ENCODE results near the gene SCAF8. TPM values are rescaled to one million over a fixed set of nuclear protein-coding genes. Genes with fewer than 3 reads are reported as not detected.
A peak's percentile ranks its signal among the peaks of the same experiment; 100 is the strongest.
"Not testable (repeated sequence)": the region's sequence is repeated elsewhere in the genome, so short reads cannot be mapped to it uniquely, and the experiment has no call there.

Gene SCAF8
- polyA plus RNA-seq, 1 donor = 65.7 TPM

DNA sequence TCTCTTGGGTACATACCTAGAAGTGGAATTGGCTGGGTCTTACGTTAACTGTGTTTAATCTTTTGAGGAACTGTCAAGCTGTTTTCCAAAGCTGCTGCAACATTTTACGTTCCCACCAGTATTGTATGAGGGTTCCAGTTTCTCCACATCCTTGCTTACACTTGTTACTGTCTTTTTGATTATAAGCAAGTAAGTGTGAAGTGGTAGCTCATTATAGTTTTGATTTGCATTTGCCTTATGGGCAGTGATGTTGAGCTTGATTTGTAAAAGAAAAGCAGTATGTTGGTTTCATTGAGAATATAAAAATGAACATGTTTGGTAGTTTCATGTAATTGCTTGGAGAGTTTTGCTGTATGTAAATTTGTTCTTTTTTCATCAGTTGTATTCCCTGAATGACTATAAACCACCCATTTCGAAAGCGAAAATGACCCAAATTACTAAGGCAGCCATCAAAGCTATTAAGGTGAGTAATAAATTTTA is 40.4 kb downstream of the SCAF8 start:
- DNase-seq = no peak

DNA sequence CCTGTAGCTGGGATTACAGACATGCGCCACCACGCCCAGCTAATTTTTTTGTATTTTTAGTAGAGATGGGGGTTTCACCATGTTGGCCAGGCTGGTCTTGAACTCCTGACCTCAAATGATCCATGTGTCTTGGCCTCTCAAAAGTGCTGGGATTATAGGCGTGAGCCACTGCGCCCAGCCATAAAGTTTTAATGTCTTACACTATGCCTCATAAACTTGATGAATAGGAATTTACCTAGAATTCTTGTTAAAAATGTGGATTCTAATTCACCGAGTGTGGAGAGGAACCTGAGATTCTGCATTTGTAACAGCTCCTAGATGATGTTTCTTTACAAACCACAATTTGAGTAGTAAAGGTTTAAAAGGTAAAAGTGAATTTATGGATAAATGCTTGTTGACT is 45.9 kb downstream of the SCAF8 start:
- DNase-seq = not testable (repeated sequence)

DNA sequence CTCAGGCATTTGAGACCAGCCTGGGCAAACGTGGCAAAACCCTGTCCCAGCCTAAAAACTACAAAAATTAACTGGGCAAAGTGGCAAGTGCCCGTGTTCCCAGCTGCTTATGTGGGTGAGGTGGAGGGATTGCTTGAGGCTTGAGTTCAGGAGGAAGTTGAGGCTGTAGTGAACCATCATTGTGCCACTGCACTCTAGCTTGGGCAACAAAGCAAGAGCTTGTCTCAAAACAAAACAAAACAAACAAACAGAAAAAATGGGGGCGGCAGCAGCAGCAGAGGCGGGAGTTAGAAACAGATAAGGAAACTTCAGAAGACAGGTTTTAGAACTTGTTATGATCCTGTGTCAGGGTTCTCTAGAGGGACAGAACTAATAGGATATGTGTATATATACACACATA is 49.0 kb downstream of the SCAF8 start:
- DNase-seq = no peak

DNA sequence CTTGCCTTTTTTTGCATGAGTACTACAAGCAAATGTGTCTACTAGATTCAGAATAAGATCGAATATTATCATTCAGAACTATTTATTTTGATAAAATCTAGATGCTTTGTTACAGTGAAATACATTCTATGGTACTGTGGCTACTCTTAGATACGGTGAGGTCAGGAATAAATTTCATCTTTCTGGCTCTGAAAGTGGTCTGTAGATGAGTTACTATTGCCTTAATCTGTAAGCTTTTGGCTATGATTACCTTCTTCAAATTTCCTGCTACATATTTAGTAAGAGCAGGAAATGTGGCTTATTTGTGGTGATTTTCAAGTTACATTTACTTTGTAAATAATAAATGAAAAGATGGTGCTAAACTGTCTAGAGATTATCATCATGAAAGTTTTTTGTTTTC is 50.0 kb downstream of the SCAF8 start:
- DNase-seq = no peak

DNA sequence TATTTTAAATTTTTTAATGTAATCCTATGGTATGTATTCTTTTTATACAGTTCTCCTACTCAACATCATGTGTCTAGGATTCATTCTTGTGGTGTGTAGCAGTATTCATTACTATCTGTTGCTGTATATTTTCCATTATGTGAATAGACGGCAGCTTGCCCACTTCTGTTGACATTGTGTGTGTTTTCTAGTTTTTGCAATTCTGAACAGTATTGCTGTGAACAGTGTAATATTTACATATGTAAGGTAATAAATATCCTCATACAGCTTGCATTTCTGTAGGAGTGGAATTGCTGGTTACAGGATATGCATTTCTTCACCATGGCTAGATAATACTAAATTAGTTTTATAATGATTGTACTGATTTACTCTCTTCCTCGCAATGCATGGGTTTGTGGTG is 51.9 kb downstream of the SCAF8 start:
- DNase-seq = no peak

DNA sequence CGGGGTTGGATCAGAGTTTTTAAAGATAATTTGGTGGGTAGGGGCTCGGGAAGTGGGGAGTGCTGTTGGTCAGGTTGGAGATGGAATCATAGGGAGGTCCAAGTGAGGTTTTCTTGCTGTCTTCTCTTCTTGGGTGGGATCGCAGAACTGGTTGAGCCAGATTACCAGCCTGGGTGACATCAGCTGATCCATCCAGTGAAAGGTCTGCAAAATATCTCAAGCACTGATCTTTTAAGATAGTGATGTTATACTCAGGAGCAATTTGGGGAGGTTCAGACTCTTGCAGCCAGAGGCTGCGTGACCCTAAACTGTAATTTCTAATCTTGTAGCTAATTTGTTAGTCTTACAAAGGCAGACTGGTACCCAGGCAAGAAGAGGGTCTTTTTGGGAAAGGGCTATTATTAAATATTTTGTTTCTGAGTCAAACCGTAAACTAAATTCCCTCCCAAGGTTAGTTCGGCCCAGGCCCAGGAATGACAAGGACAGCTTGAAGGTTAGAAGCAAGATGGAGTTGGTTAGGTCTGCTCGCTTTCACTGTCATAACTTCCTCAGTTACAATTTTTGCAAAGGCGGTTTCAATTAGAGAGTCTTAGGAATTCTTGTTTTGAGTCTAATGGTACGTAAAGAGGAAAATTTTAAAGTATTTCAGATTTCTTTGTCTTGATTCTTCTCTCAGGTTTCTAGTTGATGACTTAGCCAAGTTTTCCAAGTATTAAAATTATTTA is 53.1 kb downstream of the SCAF8 start:
- DNase-seq = no peak

DNA sequence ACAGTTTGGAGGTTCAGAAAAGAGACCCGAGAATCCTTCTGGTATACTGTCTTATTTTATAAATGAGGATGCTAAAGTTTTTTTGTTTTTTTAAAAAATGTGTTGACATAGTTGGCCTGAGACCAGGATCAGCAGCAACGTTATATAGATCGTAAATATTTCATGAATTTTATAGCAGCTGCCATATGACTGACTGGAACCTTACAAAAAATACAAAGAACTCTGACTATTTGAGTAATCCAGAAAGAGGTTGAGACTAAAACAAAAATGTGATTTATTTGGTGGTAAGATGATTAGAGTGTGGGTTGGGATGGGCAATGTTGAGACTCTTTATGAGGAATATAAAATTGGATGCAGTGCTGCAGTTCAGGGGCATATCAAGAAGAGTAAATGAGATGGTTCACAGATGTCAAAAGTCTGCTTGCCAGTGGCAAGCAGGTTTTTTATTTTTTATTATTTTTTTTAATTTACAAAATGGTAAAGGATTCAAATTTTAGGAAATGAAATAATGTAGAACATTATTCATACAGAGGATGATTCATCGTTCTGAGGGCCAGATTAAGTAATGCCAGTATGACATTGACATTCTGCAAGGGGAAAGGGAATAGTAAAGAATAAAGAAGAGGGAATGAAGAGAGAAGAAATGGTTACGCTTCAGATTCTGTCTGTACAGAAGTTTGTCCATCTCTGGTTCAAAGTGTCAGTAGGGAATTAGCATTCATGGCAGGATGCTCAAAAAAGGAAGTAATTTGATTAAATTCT is 58.5 kb downstream of the SCAF8 start:
- DNase-seq = peak; percentile 10

DNA sequence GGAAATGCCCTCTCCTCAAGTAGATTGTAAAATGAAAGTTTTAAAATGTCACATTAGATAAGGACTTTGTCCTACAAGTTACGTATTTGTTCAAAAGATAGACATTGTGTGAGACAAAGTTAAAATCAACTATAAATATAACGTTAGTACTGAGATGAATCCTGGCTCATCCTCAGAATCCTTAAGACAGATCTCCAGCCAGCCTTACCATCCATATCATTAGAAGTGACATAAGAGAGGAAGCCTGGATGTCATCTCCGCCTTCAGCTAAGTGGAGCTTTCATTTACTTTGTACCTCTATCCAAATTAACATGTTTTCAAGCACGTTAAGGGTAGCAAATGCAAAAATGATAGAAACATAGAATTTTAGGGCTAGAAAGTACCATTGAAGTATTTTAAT is 59.1 kb downstream of the SCAF8 start:
- DNase-seq = no peak

DNA sequence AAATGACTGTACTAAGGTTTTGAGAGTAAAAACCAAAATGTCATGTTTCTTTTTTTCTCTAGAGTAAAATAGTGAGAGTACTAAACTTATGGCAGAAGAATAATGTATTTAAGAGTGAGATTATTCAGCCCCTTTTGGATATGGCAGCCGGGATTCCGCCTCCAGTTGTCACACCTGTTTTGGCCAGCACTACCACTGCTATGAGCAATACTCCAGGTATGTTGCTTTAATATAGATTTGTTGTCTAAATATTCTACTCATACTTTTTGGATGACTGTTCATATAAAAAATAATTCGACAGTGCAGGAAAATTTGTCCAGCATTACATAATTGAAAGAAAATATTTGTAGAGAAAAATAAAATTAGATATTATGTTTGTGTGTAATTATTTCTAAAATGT is 59.5 kb downstream of the SCAF8 start:
- DNase-seq = no peak

DNA sequence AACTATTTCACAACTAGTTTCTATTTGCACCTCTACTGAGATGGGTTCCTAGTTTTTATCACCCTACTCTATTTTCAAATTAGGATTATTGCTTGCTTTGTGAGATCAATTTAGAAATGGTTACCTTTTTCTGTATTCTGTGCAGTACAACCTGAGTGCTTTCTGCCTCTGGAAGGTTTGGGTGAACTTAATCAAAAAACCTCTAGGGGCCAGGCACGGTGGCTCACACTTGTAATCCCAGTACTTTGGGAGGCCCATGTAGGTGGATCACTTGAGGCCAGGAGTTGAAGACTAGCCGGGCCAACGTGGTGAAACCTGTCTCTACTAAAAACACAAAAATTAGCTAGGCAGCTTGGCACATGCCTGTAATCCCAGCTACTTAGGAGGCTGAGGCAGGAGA is 63.3 kb downstream of the SCAF8 start:
- no peak for DNase-seq

DNA sequence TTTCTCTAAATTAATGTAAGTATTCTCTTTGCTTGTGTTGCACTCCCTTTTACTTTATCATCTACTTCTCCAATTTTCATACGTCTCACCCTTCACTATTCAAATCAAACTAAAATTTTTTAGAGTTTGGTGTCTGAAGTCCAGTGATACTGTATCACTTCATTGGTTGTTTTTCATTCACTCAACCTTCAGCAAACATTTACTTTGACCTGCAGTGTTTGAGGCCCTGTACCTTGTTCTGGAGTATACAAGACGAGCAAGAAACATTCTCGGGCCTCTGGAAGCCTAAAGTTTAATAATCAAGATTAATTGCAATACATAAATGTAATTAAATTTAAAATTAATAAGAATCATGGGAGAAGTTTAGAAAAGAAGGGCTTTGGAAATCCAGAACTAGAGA is 64.6 kb downstream of the SCAF8 start:
- no peak for DNase-seq

DNA sequence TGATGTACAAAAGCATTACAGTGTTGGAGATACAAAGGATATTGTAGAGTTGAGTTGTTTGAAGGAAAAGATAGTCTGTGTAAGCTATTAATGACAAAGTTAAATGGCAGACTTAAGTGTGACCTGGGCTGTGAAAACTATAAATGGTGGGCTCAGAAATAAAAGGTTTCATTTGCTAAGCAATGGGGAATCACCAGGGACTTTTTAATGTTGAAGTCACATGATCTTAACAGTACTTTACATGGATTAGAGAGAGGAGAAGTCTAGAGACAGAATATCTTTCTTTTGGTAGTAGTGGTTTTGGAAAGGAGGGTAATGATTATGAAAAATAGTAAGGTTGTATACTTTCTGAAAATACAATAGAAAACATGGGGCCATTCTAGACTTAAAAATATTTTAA is 67.1 kb downstream of the SCAF8 start:
- DNase-seq = no peak

DNA sequence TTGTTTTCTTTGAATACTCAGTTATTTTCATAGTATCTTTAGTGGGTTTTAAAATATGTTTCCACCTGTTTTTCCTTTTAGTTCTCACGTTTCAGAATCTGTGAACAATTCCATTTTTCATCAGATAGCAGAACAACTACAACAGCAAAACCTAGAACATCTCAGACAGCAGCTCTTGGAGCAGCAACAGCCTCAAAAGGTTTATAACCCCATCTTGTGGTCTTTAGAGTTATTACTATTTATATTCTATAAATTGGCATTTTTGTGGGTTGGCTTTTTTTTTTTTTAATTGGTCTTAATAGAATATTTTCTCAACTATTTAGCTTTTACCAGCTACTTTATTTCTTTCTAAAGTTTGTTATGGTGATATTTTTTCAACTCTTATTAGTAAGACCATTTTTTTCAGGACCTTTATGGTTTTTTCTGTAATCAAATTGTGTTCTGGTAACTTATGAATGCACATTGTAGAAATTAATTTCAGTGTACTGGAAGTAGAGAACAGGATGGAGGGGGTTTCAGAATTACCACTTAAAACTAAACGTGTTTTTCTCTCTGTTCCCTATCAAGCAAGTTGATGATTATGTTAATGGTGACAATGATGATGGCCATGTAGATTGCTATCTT is 72.2 kb downstream of the SCAF8 start:
- DNase-seq = peak; percentile 10

DNA sequence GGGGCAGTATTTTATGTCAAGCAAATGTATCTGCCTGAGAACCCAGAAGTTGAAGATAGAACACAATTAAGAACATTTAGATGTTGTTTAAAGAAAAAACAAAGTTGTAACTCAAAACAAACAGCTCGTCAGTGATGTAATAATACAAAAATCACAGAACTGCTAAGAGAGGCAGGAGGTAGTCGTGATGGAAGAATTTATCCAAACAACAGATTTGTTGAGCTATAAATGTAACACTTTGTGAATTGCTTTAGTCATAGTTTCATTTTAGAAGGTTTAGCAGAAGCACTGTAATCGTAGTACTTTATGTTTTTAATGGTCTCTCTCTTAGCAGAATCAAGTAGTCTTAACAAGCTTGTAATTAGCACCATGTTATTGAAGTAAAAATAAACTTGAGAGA is 73.6 kb downstream of the SCAF8 start:
- DNase-seq = no peak

DNA sequence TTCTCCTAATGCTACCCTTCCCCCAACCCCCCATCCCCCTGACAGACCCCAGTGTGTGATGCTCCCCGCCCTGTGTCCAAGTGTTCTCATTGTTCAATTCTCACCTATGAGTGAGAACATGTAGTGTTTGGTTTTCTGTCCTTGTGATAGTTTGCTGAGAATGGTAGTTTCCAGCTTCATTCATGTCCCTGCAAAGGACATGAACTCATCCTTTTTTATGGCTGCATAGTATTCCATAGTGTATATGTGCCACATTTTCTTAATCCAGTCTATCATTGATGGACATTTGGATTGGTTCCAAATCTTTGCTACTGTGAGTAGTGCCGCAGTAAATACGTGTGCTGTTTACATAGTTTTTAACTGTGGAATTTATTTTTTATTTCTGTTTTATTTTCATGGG is 78.4 kb downstream of the SCAF8 start:
- not testable (repeated sequence) for DNase-seq

DNA sequence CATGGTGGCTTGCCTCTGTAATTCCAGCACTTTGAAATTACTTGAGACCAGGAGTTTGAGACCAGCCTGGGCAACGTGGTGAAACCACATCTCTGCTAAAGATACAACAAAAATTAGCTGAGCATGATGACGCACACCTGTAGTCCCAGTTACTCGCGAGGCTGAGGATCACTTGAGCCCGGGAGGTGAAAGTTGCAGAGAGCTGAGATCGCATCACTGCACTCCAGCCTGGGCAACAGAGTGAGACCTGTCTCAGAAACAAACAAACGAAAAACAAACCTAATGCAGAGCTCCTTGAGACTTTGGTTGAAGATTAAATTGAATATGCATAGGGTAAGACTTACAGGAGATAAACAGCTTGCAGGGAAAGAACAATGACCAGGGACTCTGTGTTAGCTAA is 80.8 kb downstream of the SCAF8 start:
- no peak for DNase-seq

DNA sequence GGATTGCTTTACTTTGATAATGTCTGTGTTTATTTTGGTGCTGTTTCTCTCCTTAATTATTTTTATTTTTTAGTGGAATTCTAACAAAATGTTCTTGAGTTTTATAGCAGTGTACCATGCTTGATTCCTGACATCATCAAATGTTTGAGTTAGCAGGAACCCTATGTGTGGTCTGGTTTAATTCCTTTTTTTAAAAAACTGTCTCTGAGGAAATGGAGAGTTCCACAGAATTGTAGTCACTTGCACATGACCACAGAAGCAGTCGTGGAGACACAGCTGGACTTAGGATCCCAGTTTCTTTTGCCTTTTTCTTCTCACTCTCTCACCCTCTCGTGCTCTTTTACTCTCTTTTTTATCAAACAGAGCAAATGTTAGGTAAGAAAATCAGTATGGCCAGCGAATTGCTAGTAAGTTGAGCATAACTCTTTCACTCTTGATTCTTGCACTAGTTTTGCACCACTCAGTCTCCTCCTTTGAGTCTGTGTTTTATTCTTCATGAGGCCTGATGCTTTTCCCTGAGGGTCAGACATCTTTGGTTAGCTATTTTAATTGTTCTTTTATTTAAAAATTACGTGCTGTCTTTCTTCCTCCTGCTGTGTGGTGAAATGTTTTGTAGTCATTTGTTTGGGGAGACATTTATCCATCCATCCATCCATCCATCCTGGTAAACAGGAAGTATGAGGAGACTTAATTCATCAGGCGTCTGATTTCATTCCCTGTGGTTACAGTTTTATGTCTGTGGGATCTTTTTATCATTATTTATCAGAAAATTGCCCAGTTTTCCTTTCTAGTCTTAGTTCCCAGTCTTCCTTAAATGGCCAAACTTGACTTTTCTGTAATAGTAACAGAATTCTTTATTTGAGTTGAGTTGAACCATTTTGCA is 83.0 kb downstream of the SCAF8 start:
- DNase-seq = no peak

DNA sequence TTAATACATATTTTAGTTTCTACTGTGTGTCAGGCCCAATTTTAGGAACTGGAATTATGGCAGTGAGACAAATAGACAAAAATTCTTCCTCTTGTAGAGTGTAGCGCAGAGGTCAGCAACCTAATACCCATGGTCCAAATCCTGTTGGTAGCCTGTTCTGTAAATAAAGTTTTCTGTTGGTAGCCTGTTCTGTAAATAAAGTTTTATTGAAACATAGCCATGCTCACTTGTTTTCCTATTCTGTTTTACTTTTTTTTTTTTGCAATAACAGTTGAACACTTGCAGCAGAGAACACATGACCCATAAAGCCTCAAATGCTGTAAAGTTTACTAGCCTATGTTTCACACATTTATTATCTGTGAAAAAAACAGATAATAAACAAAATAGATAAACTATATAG is 87.9 kb downstream of the SCAF8 start:
- DNase-seq = no peak

DNA sequence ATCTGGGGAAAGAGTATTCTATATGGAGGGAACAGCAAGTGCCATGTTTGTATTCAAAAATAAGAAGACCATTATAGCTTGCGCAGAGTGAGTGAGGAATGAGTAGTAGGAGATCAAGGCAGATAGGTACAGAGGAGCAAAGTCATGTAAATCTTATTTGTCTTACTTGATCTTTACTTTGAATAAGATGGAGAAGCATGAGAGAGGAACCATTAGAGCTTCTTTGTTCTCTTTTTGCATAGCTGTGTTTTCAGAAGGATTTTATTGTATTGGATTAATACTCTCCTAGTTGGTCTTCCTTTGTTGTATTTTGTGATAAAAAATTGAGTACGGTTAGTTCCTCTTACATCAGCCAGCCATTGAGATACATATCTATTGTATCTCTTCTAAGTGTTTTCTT is 88.4 kb downstream of the SCAF8 start:
- DNase-seq = no peak

DNA sequence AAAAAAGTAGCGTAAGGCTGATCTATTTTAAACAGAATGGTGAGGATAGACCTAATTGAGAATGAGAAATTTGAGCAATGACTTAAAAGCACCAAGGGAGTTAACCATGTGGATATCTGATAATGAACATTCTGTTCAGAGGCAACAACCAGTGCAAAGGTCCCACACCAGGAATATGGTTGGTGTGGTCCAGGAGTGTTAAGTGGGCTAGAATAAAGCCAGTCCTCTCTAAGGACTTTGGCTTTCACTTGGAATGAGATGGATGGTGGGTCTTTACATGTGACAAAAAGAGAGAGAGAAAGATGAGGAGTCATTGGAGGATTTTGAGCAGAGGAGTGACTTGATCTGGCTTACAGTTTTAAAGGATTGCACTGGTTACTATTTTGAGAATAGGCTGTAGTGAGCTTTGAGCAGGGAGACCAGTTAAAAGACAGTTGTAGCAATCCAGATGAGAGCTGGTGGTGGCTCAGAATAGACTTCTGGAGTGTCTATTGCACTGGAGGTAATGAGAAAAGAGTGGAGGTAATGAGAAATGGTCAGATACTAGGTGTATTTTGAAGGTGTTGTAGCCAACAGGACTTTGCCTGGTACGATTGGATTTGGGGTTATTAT is 89.8 kb downstream of the SCAF8 start:
- DNase-seq = no peak

DNA sequence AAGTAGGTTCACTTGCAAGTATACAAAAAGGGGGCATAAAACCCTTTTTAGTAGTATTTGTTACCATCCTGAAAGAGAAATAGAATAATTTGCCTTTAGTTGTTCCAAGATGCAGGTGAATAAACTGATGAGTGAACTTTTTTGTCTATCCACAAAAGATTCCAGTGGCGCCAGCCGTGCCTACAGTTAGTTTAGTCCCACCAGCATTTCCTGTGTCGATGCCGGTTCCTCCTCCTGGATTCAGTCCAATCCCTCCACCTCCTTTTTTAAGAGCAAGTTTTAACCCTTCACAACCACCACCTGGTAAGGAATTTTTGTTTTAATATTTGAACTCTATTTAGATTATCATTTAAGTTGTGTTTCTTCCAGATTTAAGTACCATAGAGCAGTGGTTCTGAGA is 90.9 kb downstream of the SCAF8 start:
- no peak for DNase-seq

DNA sequence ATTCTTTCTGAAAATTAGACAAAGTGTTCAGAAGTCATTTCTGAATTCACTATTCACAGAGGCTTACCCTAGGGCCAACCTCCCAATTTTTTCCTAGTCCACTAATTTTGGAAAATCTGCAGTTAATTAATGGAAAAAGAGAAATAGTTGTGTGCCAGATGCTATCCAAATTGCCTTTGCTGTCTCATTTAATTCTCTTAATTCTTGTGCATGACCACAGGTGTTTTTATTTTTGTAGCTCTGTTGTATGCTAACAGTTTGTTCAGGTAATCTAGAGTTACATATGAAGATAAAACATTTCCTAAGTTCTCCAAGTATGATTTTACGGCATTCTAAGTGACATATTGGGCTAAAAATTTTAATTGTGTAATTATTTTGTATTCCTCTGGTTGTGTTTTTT is 96.8 kb downstream of the SCAF8 start:
- no peak for DNase-seq

Data from left kidney (tissue), 2 donors.